ENCODE measurements around the gene COL27A1.
"Not testable (repeated sequence)": the region's sequence is repeated elsewhere in the genome, so short reads cannot be mapped to it uniquely, and the experiment has no call there.

Gene COL27A1

DNA sequence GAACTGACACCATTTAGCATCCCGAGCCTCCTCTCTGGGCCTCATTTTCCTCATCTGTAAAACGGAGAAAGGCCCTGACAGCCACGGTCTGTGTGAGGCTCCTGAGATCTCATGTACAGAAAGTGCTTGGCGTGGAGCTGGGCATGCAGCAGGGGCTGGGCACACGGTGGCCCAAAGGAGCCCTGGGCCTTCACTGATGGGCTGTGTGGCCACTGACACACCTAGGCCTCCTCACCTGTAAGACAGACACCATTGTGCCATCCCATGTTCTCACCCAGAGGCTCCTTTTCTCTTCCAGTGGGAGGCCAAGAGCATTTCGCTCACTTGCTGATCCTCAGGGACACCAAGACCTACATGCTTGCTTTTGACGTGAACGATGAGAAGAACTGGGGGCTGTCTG is 169.2 kb downstream of the COL27A1 start:
- DNase-seq (ENCODE audit: low spot score) = no peak

DNA sequence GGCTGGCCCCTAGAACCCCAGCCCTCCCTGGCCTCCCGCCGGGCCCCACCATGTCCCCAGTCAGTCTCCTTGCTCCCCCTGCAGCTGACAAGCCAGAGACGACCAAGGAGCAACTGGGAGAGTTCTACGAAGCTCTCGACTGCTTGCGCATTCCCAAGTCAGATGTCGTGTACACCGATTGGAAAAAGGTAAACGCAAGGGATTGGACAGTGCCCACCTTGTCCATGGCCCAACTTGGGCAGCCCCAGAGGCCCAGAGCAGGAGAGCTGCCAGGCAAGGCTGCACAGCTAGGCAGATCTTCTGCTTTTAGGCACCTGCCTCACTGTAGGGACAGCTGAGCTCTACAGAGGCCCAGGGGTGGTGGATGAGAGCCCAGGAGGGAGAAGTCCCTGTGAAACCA is 169.6 kb downstream of the COL27A1 start:
- DNase-seq (ENCODE audit: low spot score) = not testable (repeated sequence)

DNA sequence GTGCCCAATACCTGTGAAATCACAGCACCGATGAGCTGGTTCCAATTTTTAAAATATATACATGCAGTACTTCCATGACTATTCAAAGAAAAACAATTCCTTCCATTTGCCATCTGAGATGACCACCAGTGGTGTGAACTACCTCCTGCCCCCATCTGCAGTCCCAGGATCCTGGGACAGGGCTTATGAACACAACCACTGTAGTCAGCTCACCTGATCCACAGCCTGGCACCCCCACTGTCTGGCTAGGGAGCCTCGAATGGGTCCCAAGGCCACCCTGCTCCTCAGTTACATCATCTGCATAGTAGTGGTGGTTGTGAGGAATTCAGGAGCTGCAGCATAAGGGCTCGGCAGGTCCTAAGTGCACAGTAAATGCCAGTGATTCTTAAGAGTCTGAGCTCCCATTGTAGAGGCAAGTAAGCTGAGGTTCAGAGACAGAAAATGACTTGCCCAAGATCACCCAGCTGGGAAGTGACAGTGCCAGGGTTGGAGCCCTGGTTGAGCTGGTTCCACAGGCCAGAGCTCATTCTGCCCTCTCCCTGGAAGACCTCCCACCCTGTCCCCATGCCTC is 170.4 kb downstream of the COL27A1 start:
- not testable (repeated sequence) for DNase-seq (ENCODE audit: low spot score)

DNA sequence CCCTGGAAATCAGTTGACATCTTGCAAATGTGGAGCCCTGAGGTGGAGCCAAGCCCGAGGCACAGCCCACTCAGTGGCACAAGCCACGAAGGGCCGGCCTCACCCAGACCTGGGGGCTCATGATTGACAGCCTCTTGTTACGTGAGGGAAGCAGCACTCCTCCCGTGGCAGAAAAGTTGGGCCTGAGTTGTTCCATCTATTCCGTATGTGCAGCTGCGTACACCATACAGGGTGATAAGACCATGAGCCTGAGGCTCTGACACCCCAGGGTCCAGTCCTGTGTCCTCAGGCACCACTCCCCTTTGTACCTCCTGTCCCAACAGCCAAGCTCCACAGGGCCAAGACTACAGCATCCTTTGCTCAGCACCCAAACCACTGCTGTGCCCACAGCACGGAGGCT is 172.4 kb downstream of the COL27A1 start:
- no peak for DNase-seq (ENCODE audit: low spot score)

DNA sequence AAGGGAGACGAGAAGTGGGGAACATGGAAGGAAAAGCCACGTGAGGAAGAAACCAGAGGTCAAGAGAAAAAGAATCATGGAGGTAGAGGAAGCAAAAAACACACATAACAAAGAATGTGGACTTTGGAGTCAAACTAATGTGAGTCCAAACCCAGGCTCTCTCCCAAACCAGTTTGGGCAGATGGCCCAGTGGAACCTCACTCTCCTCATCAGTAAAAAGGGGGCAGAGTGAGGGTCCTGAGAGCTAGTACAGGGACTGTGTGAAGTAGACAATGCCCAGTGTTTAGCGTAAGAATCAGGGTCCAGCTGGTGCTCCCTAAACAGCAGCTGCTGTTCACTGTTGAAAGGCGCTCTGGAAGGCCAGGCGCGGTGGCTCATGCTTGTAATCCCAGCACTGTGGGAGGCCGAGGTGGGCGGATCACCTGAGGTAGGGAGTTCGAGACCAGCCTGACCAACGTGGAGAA is 173.1 kb downstream of the COL27A1 start:
- DNase-seq (ENCODE audit: low spot score) = not testable (repeated sequence)

DNA sequence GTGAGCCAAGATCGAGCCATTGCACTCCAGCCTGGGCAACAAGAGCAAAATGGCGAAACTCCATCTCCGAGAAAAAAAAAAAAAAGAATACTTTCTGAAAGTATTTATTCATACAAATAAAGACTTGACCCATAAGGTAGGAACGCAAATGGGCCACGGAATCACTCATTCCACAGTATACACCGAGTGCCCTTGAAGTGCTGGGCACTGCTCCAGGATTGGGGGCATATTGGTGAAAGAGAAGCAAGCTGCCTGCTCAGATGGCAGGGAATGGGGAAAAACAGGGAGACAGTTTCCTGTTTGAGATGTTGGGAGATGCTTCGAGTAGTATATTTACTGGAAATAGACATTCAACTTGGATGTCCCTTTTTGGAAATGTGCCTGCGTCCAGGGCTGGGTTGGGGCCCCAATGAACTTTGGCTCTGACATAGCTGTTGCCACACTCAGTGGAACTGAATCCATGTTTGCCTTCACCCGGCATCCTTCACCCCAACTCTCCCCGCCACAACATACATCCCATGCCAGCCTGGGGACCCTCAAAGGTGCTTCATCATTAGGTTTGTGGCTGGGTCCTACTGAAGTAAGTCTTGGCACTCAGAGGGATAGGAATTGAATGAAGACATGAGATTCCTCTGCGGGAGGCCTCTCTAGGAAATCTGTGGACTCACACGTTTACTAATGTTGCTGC is 173.7 kb downstream of the COL27A1 start:
- not testable (repeated sequence) for DNase-seq (ENCODE audit: low spot score)

DNA sequence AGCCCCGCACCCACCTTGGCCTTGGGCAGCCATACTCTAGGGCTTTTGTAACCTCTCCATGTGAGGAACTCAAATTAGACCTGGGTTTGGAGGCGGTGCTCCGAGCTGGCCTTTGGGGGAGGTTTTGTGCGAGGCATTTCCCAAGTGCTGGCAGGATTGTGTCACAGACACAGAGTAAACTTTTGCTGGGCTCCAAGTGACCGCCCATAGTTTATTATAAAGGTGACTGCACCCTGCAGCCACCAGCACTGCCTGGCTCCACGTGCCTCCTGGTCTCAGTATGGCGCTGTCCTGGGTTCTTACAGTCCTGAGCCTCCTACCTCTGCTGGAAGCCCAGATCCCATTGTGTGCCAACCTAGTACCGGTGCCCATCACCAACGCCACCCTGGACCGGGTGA is 174.3 kb downstream of the COL27A1 start, which contains the start of gene ORM2:
ORM2 (plus strand) TSS at position 245 of the 398 bp plus-strand sequence; CDS start at position 281, 36 bp downstream.
- not testable (repeated sequence) for DNase-seq (ENCODE audit: low spot score)

DNA sequence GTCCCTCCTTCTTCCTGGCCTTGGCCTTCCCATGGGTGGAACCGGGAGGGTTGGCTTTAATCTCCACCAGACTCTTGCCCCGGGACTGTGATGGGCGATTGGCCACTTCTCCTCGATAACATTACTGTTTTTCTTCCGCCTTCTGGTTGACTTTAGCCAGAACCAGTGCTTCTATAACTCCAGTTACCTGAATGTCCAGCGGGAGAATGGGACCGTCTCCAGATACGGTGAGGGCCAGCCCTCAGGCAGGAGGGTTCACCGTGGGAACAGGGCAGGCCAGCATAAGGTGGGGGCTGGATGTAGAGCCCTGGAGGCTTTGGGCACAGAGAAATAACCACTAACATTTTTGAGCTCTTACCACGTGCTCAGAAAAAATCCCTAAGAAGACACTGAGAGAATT is 175.3 kb downstream of the COL27A1 start:
- DNase-seq (ENCODE audit: low spot score) = no peak

DNA sequence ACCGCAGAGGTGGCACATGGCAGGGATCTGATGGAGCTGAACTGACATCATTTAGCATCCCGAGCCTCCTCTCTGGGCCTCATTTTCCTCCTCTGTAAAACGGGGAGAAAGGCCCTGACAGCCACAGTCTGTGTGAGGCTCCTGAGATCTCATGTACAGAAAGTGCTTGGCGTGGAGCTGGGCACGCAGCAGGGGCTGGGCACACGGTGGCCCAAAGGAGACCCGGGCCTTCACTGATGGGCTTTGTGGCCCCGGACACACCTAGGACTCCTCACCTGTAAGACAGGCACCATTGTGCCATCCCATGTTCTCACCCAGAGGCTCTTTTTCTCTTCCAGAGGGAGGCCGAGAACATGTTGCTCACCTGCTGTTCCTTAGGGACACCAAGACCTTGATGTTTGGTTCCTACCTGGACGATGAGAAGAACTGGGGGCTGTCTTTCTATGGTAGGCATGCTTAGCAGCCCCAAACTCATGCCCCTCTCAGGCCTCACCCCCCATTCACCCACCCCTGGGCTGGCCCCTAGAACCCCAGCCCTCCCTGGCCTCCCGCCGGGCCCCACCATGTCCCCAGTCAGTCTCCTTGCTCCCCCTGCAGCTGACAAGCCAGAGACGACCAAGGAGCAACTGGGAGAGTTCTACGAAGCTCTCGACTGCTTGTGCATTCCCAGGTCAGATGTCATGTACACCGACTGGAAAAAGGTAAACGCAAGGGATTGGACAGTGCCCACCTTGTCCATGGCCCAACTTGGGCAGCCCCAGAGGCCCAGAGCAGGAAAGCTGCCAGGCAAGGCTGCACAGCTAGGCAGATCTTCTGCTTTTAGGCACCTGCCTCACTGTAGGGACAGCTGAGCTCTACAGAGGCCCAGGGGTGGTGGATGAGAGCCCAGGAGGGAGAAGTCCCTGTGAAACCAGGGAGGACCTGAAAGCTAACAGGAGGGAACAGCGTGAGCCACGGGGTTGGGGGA is 176.2 kb downstream of the COL27A1 start:
- not testable (repeated sequence) for DNase-seq (ENCODE audit: low spot score)

DNA sequence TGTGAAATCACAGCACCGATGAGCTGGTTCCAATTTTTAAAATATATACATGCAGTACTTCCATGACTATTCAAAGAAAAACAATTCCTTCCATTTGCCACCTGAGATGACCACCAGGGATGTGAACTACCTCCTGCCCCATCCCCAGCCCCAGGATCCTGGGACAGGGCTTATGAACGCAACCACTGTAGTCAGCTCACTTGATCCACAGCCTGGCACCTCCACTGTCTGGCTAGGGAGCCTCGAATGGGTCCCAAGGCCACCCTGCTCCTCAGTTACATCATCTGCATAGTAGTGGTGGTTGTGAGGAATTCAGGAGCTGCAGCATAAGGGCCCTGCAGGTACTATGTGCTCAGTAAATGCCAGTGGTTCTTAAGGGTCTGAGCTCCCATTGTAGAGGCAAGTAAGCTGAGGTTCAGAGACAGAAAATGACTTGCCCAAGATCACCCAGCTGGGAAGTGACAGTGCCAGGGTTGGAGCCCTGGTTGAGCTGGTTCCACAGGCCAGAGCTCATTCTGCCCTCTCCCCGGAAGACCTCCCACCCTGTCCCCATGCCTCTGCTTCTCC is 177.2 kb downstream of the COL27A1 start:
- DNase-seq (ENCODE audit: low spot score) = not testable (repeated sequence)

DNA sequence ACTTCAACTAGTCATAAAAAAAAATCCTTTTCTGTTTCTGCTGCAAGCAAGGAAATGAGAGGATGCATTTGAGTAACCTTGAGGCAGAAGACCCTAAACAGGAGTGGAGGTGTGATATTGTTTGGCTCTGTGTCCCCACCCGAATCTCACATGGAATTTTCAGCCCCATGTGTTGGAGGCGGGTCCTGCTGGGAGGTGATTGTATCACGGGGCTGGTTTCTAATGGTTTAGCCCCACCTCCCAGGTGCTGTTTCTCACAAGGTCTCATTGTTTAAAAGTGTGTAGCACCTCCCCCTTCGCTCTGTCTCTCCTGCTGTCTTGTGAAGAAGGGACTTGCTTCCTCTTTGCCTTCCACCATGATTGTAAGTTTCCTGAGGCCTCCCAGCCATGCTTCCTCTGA is 178.4 kb downstream of the COL27A1 start:
- DNase-seq (ENCODE audit: low spot score) = not testable (repeated sequence)

DNA sequence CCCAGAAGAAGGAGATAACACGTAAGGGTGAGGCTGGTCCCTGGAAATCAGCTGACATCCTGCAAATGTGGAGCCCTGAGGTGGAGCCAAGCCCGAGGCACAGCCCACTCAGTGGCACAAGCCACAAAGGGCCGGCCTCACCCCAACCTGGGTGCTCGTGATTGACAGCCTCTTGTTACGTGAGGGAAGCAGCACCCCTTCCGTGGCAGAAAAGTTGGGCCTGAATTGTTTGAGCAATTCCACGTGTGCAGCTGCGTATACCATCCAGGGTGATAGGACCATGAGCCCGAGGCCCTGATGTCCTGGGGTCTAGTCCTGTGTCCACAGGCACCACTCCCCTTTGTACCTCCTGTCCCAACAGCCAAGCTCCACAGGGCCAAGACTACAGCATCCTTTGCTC is 179.2 kb downstream of the COL27A1 start:
- DNase-seq (ENCODE audit: low spot score) = no peak

DNA sequence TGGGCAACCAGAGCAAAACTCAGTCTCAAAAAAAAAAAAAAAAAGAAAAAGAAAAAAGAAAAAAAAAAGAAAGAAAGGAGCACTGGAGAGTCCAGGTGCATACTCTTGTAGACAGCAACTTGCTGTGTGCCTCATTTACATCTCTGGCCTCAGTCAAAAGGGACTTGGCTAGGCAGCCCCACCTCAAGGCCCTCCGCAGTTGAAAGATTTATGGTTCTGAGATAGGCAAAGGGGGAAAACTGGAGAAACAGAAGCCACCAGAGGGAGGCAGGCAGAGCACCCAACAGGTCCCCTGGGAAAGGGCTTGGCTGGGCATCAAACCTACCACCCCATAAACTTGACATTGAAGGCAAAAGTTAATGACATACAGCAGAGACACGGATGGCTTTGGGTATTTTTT is 180.4 kb downstream of the COL27A1 start:
- no peak for DNase-seq (ENCODE audit: low spot score)

DNA sequence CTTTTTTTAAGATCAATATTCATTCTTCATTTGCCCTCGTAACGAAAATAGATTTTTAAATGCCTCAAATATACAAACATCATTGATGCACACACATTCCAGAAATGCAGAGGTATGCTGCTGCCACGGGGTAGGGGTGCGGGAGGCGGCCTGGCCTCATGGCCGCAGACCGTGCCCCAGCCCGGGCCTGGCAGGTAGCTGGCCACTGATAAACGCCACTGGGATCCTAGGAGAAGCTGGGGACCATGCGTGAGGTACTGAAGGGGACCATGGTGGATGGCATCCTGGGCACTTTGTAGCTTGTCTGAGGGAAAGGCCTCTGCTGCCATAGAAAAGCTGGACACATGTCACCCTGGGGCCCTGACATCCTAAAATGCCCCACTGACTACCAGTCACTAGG is 180.8 kb downstream of the COL27A1 start:
- DNase-seq (ENCODE audit: low spot score) = no peak

DNA sequence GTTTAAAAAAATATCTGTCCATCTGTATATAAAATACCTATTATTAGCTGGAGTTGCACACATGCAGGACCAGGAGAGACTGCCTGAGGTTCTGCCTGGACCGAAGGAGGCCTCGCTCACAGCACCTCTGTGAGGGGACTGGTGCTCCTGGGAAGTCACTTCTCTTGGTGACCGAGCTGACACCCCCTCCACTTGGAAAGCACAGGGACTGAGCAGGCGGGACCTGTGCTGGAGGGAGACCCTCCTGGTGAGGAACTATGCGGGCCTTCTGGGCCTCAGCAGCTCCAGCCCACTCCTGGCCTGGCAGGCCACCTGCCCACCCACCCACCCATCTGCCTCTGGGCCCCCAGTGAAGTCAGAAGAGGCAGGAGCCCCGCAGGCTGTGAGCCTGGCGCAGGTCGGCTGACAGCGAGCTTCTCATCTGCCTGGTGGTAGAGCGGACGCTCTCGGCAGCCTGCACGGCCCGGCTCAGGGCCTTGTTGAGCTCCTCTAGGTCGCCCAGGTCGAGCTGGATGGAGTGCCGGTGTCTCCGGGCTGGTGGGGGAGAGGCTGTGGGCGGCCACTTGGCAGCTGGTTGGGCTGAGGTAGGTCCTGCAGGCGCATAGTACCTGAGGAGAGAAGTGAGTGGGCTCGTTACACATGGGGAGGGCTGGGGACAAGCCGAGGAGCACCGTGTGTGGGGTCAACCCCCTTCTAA is 181.5 kb downstream of the COL27A1 start:
- no peak for DNase-seq (ENCODE audit: low spot score)

DNA sequence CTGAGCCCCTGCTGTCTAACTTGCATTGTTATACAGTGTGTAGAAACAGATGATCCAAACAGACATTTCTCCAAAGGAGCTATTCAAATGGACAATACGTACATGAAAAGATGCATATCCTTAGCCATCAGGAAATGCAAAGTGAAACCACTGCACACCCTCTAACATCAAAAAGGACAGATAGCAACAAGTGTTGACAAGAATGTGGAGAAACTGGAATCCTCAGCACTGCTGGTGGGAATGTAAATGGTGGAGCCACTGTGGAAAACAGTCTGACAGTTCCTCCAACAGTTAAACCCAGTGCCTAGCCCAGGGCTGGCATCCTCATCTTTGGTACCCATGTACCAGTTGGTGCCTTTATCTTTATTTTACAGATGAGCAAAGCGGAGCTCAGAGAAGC is 182.8 kb downstream of the COL27A1 start:
- DNase-seq (ENCODE audit: low spot score) = no peak

DNA sequence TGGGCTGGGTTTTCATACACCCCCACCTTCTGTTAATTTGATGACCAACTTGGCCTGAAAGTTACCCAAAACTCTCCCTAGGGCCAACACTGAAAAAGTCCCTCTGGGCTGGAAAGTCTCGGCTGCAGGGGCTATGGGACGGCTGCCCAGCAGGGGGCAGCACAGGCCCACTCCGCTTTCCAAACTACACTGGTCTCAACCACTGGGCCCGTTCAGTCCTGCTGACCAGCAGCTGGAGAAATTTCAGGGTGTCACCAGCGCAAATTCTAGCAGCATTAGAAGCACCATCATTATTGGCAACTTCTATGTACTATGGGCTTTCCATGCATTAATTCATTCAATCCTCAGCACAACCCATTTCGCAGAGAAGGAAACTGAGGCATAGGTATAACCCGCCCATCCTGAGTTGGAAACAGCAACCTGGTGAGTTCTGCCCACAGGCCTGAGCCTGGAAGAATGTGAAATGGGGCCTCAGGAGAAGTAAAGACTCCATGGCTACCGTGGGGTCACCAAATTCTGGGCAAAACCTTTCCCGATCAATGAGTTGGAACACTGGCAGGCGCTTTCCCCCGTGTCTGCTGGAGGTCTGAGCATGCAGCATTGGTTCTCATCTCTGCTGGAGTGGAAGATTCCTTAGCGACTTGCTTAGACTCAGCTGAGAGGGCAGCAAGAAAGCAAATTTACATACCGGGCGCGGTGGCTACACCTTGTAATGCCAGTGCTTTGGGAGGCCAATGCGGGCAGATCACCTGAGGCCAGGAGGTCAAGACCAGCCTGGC is 184.0 kb downstream of the COL27A1 start:
- no peak for DNase-seq (ENCODE audit: low spot score)

DNA sequence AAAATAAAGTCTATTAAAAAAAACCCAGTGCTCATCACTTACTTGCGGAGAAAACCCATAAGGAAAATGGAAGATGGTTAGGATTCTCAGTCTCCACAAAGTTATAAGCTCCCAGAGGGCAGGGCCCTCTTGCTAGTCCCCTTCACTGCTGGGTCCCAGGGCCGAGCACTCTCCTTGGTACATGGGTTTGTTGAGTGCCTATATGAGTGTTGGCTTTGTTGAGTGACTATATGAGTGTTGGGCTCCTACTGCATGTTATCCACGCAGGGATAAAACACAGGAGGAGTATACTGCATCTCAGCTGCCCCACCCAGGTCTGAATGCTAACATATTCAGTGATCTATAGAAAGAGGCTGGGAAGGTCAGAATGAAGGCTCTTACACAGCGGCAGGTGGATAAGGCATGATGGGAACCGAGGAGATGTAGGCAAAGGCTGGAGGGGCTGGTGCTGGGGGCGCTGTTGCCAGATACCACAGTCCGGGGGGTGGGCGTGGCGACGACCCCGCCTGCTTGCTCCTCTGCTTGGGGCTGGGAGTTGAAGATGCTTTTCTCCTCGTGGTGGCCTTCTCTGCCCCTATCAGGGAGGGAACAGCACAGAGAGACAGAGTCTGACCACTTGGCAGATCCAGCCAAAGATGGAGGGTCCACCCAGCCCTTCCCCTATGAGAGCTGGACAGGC is 186.0 kb downstream of the COL27A1 start:
- no peak for DNase-seq (ENCODE audit: low spot score)

DNA sequence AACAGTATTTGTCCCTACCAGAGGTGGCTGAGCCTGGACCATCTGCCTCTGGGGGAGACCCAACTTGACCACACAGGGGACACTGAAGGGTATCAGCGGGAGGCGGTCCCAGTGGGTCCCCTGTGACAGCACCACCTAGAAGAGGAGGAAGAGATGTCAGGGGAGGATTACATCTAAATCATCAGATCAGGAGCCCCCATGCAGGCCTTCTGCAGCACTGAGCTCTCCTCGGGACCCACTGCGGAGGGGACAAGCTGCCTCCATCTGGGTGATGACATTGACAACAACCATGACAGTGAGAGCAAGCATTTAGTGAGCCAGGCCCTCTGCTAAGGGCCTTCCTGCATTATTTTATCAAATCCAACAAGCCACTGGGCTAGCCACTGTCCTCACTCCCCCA is 186.7 kb downstream of the COL27A1 start:
- DNase-seq (ENCODE audit: low spot score) = no peak

DNA sequence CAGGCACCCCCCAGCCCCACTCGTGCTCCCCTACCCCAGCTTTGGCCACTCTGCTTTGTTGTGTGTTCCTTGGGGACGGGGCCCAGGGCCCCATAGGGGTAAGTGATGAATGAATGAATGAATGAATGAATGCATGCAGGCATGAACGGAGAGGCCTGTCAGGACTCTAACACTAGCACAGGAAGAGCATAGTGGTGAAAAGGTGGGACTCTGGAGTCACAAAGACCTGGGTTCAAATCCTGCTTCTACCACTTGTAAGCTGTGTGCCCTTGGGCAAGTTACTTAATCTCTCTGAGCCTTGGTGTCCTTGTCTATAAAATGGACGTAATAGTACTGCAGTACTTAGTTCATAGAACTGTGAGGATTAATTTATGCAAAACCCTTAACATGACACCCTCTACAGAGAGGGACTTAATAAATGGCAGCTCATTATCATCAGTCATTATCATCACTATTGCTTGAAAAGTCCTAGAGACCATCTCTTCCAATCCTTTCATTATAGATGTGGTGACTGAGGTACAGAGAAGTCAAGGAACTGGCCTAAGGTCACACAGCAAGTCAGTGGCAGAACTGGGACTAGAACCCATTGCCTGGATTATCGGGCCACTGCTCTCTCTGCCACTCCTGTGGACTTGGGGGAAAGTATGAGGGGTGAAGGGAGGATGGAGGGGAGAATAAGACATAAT is 187.6 kb downstream of the COL27A1 start:
- DNase-seq (ENCODE audit: low spot score) = no peak
